ENCODE measurements around the gene TPPP2. TPM values are rescaled to one million over a fixed set of nuclear protein-coding genes. Genes with fewer than 3 reads are reported as not detected.
"Not testable (repeated sequence)": the region's sequence is repeated elsewhere in the genome, so short reads cannot be mapped to it uniquely, and the experiment has no call there.

TPPP2 gene
- total and polyA plus RNA-seq, 2 donors (not counting 1 experiment from before 2014, with no cell fraction given), result not detected

DNA sequence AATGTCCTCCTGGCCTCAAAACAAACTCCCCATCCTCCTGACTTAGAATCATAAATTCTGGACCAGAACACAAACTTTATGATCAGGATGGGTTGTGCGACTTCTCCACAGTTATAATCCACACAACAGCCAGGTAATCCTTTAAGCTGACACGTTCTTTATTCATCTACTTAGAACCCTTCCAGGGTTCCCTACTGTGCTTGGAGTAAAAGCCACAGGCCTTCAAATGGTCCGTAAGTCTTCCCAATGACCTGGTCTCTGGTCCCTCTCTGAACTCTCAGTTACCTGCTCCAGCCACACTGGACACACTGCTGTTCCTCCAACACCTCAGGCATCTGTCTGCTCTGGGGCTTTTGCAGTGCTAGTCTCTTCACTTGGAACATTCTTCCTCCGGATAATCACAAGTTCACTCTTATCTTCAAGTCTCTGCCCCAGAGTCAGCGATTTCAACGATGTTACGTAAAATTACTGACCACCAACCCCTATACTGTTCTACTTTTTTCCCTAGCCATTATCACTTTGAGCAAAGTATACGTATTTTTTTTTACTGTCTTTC, 10.4 kb downstream of the TPPP2 start:
- Histone ChIP-seq H3K4me2 (replicated peaks; ENCODE audit: low read depth, low read length, poor library complexity, severe bottlenecking) (no peak overlapping the region), H3K4me3 (ENCODE audit: control extremely low read depth in 1 of 5, extremely low read depth in 1 of 5, insufficient read depth in 1 of 5, low read depth in 2 of 5, low read length in 4 of 5) (no peak overlapping the region), H2AFZ (ENCODE audit: insufficient read depth, low read depth, low read length, poor library complexity, severe bottlenecking) (no peak overlapping the region), H3K36me3 (replicated peaks in 1 of 2; ENCODE audit: control extremely low read depth in 1 of 2, control insufficient read depth in 1 of 2, extremely low read depth in 1 of 2, insufficient read depth in 2 of 2, low read length in 1 of 2) (no peaks in the 10 kb centered on the region), H4K20me1 (ENCODE audit: control insufficient read depth, insufficient read depth, low read length, poor library complexity, severe bottlenecking) (no peaks in the 10 kb centered on the region), H3K4me1 (ENCODE audit: control insufficient read depth in 2 of 2, insufficient read depth in 2 of 2, low read length in 2 of 2) (no peaks in the 10 kb centered on the region), H3K27ac (ENCODE audit: low read length in 2 of 2) (no peak overlapping the region), H3K27me3 (replicated peaks in 1 of 4; ENCODE audit: control extremely low read depth in 1 of 4, control insufficient read depth in 3 of 4, insufficient read depth in 4 of 4, low read length in 3 of 4) (no peaks in the 10 kb centered on the region), H3K79me2 (ENCODE audit: control insufficient read depth, insufficient read depth, low read length) (no peaks in the 10 kb centered on the region), H3K9ac (ENCODE audit: low read length) (no peak overlapping the region), H3K9me3 (ENCODE audit: control extremely low read depth in 1 of 3, control insufficient read depth in 2 of 3, insufficient read depth in 1 of 3, low read length in 2 of 3) (no peaks in the 10 kb centered on the region)
- H3K4me1 Mint-ChIP-seq, result no peaks in the 10 kb centered on the region
- TF ChIP-seq EZH2 (IDR thresholded peaks at IDR 0.05; ENCODE audit: borderline replicate concordance, insufficient read depth, low read depth, low read length, poor library complexity, severe bottlenecking), result no peak
- TF ChIP-seq CTCF (IDR thresholded peaks at IDR 0.05), result peak; percentile 9
- ChIA-PET POLR2A (interaction anchor here (0.8 kb wide), 1 partner anchor 25 kb away, joined by 3 read pairs; no protein-coding TSS in a partner anchor), CTCF (interaction anchor here (0.9 to 7.2 kb wide), 16 partner anchors 8 to 80 kb away, joined by 3 to 305 read pairs (median 5); partner anchors contain the start of gene NDRG2)
- 85% methylated on average over 7 of the region's 8 CpGs for WGBS (ENCODE audit: insufficient coverage)
- no peaks in the 10 kb centered on the region for H3K9me3 Mint-ChIP-seq (ENCODE audit: insufficient read depth)
- ATAC-seq (ENCODE audit: low read depth) (no peak), DNase-seq (no peak)
- no peak overlapping the region for H3K4me3 Mint-ChIP-seq
- H3K27ac Mint-ChIP-seq, result no peak overlapping the region
- intact Hi-C loops (cut with micrococcal nuclease), result loop anchor here (1.0 kb wide), 1 partner anchor 26 kb away; no protein-coding TSS in a partner anchor
- H3K27me3 Mint-ChIP-seq, result peaks cover 50% of the 10 kb centered on the region

- CTCF ChIA-PET, result interaction anchor here (1.0 to 7.2 kb wide), 10 partner anchors 9 to 80 kb away, joined by 3 to 305 read pairs (median 9); partner anchors contain the start of gene NDRG2
- H3K36me3 ChIP-seq (replicated peaks in 1 of 2; ENCODE audit: control extremely low read depth in 1 of 2, control insufficient read depth in 1 of 2, extremely low read depth in 1 of 2, insufficient read depth in 2 of 2, low read length in 1 of 2); H3K27ac ChIP-seq (ENCODE audit: low read length in 2 of 2); H3K27ac Mint-ChIP-seq; POLR2A ChIA-PET; H3K4me3 Mint-ChIP-seq; ATAC-seq (ENCODE audit: low read depth); H3K9me3 Mint-ChIP-seq (ENCODE audit: insufficient read depth); H3K9ac ChIP-seq (ENCODE audit: low read length); H3K4me3 ChIP-seq (ENCODE audit: control extremely low read depth in 1 of 5, extremely low read depth in 1 of 5, insufficient read depth in 1 of 5, low read depth in 2 of 5, low read length in 4 of 5); H3K27me3 ChIP-seq (replicated peaks in 1 of 4; ENCODE audit: control extremely low read depth in 1 of 4, control insufficient read depth in 3 of 4, insufficient read depth in 4 of 4, low read length in 3 of 4); DNase-seq; H3K4me2 ChIP-seq (replicated peaks; ENCODE audit: low read depth, low read length, poor library complexity, severe bottlenecking); H4K20me1 ChIP-seq (ENCODE audit: control insufficient read depth, insufficient read depth, low read length, poor library complexity, severe bottlenecking); H3K79me2 ChIP-seq (ENCODE audit: control insufficient read depth, insufficient read depth, low read length); H3K4me1 ChIP-seq (ENCODE audit: control insufficient read depth in 2 of 2, insufficient read depth in 2 of 2, low read length in 2 of 2); H2AFZ ChIP-seq (ENCODE audit: insufficient read depth, low read depth, low read length, poor library complexity, severe bottlenecking); H3K9me3 ChIP-seq (ENCODE audit: control extremely low read depth in 1 of 3, control insufficient read depth in 2 of 3, insufficient read depth in 1 of 3, low read length in 2 of 3); H3K4me1 Mint-ChIP-seq: not testable (repeated sequence)
- WGBS (ENCODE audit: insufficient coverage), result 93% methylated on average over 3 of the region's 3 CpGs
- intact Hi-C loops (cut with micrococcal nuclease), result loop anchor here (1.0 kb wide), 1 partner anchor 27 kb away; no protein-coding TSS in a partner anchor
- peaks cover 53% of the 10 kb centered on the region for H3K27me3 Mint-ChIP-seq
These were observed 10.9 kb downstream of the TPPP2 start for GRCh38 chr14:21040941-21041340.

All from B cell (primary cell).